ENCODE results near the gene ELMO1. TPM values are rescaled to one million over a fixed set of nuclear protein-coding genes. Genes with fewer than 3 reads are reported as not detected.
A peak's percentile ranks its signal among the peaks of the same experiment; 100 is the strongest.

Gene ELMO1
- total RNA-seq, 6 donors from 2014 or later: 51.4 to 204 (median 73.7) TPM

DNA sequence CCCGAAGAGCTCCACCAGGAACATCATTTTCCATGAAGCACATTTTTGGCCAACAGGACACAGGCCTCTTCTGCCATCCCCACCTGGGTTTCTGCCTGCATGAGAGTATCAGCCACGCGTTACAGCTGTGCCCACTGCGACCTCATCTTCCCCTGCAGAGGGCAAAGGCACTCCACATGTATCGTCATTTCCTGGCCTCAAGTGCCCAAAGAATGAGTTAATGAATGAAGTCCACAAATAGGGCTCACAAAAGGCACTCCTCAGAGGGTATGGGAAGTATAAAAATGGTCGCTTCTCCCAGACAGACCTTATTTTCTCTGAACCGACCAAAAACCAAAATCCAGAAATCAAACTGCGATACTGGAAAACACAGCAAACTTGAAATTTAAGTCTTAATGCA, 18.5 kb downstream of the ELMO1 start:
- Histone ChIP-seq H3K4me1 (peaks cover 11 to 34% (median 23%) of the 10 kb centered on the region in 4 donors), H3K27ac (peak overlapping the region in 2 of 4 donors; percentile 41 to 60), H3K9me3 (no peaks in the 10 kb centered on the region), H3K36me3 (no peaks in the 10 kb centered on the region), H3K27me3 (no peaks in the 10 kb centered on the region), H3K4me3 (no peak overlapping the region)
- TF ChIP-seq EP300 (IDR thresholded peaks at IDR 0.05) (no peak), POLR2AphosphoS5 (IDR thresholded peaks at IDR 0.05) (no peak), POLR2A (IDR thresholded peaks at IDR 0.05) (no peak)
- TF ChIP-seq, protein P1, sequence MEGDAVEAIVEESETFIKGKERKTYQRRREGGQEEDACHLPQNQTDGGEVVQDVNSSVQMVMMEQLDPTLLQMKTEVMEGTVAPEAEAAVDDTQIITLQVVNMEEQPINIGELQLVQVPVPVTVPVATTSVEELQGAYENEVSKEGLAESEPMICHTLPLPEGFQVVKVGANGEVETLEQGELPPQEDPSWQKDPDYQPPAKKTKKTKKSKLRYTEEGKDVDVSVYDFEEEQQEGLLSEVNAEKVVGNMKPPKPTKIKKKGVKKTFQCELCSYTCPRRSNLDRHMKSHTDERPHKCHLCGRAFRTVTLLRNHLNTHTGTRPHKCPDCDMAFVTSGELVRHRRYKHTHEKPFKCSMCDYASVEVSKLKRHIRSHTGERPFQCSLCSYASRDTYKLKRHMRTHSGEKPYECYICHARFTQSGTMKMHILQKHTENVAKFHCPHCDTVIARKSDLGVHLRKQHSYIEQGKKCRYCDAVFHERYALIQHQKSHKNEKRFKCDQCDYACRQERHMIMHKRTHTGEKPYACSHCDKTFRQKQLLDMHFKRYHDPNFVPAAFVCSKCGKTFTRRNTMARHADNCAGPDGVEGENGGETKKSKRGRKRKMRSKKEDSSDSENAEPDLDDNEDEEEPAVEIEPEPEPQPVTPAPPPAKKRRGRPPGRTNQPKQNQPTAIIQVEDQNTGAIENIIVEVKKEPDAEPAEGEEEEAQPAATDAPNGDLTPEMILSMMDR (IDR thresholded peaks at IDR 0.05): no peak
- no peak for ATAC-seq (ENCODE audit: low FRiP score in 2 of 2)
- WGBS, 2 donors: 84 to 86% methylated on average over 8 of the region's 8 CpGs
- no peak for DNase-seq

DNA sequence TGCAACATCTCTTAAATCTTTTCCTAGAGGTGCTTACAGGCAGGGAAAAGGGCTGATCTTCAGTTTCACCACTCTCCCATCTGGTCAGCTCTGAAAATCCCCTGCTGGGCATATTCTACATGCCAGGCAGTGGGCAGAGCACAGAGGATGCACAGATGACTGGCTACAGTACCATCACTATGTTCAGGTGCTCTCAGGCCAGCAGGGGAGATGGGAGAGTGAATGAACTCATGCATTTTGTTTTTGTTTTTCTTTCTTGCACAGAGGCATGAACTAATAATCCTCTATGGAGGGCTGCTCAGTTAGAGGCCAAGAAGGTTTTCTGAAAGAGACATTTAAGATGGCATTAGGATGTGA, 19.3 kb downstream of the ELMO1 start:
- no peaks in the 10 kb centered on the region for H3K27me3 ChIP-seq
- no peaks in the 10 kb centered on the region for H3K36me3 ChIP-seq
- TF ChIP-seq POLR2AphosphoS5 (IDR thresholded peaks at IDR 0.05) (no peak), EP300 (IDR thresholded peaks at IDR 0.05) (no peak), POLR2A (IDR thresholded peaks at IDR 0.05) (no peak)
- TF ChIP-seq, protein P1 (IDR thresholded peaks at IDR 0.05): no peak
- no peak overlapping the region for H3K27ac ChIP-seq
- H3K4me1 ChIP-seq: peaks cover 11 to 30% (median 20%) of the 10 kb centered on the region in 4 donors
- H3K4me3 ChIP-seq: no peak overlapping the region
- DNase-seq (no peak), ATAC-seq (ENCODE audit: low FRiP score in 2 of 2) (no peak)
- no peaks in the 10 kb centered on the region for H3K9me3 ChIP-seq

DNA sequence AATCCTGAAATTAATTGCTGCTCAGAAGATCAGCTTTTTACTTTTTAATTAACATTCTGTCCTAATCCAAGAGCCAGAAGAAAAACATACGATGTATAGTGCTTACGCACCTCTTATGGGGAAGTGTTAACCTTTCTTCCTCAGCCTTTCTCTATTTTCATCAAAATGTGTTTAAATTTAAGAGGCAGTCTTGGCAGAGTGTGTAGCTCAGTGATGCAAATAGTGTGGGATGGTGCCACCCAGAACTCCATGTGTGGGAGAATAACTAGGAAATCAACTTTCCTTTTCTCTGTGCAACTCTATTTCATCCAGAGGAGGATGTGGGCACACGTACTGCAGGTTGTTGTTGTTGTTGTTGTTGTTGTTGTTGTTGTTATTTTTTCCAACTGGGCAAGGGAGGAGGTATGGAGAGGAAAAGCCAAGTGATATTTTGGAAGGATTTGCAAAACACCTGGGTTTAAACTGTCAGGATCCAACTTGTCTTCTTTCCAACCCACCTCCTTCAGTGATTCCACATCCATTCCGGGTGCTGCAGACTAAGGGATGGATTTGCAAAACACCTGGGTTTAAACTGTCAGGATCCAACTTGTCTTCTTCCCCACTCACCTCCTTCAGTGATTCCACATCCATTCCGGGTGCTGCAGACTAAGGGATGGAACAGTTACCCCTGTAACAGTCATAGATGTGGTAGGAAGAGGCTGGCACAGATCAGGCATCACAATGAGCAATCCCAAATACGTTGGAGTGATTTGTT, 19.8 kb downstream of the ELMO1 start:
- no peak overlapping the region for H3K4me3 ChIP-seq
- ATAC-seq (ENCODE audit: low FRiP score in 2 of 2) (no peak), DNase-seq (no peak)
- WGBS, 2 donors: 80 to 81% methylated on average over 6 of the region's 6 CpGs
- TF ChIP-seq, protein P1 (IDR thresholded peaks at IDR 0.05): no peak
- no peak for TF ChIP-seq POLR2A (IDR thresholded peaks at IDR 0.05)
- no peak for TF ChIP-seq POLR2AphosphoS5 (IDR thresholded peaks at IDR 0.05)
- TF ChIP-seq EP300 (IDR thresholded peaks at IDR 0.05): no peak
- H3K27me3 ChIP-seq: no peaks in the 10 kb centered on the region
- H3K4me1 ChIP-seq: peaks cover 11 to 25% (median 17%) of the 10 kb centered on the region in 4 donors
- H3K9me3 ChIP-seq: no peaks in the 10 kb centered on the region
- H3K27ac ChIP-seq: no peak overlapping the region
- H3K36me3 ChIP-seq: no peaks in the 10 kb centered on the region

DNA sequence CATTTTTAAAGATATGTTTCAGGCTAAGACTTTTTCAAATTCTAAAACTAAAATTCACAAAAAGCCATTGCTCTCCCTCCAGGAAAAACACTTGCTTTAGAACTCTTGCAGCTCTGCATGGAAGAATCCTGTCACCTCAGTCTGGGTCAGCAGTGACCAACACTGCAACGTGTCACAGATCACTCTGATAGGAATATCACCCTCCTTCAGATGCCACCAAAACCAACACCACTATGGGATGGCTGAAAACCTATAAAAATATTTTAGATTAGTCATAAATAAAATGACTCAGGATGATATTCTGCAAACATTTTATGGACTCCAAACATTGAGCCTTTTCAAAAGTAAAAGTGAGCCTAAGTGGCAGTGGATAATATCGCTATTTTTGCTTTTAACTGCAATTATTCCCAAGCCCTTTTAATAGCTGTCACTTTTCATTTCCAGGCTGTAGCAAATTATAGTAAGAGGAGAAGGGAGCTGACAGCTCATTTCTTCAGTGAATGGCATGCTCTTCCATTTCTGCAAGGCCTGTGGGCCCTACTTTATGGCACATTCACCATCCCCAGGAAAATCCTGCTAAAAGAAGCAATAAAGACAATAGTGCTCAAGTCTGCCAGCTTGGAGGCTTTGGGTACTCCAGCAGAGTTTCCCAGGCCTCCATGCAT, 21.3 kb downstream of the ELMO1 start:
- TF ChIP-seq EP300 (IDR thresholded peaks at IDR 0.05): no peak
- TF ChIP-seq, protein P1 (IDR thresholded peaks at IDR 0.05): no peak
- TF ChIP-seq POLR2AphosphoS5 (IDR thresholded peaks at IDR 0.05): no peak
- no peak for TF ChIP-seq POLR2A (IDR thresholded peaks at IDR 0.05)
- Histone ChIP-seq H3K27me3 (no peaks in the 10 kb centered on the region), H3K9me3 (no peaks in the 10 kb centered on the region), H3K4me1 (peaks cover 6 to 21% (median 16%) of the 10 kb centered on the region in 4 donors), H3K36me3 (no peaks in the 10 kb centered on the region), H3K27ac (no peak overlapping the region), H3K4me3 (no peak overlapping the region)
- ATAC-seq (ENCODE audit: low FRiP score in 2 of 2) (no peak), DNase-seq (no peak)
- WGBS, 2 donors: 81 to 85% methylated on average over 2 of the region's 2 CpGs
